PC-3 (cell line): ENCODE results near the gene CTCFL.

Source experiments
- EZH2 ChIP-seq: fragments of 300-600 bp; sonication (generic); IDR thresholded peaks from one replicate; pipeline ENCODE4 v1.6.1; 2017; ENCODE audit warnings: antibody characterized with exemption, mild to moderate bottlenecking, low read length; ENCODE audit not compliant: unreplicated experiment
- EZH2phosphoT487 ChIP-seq: fragments of 300-600 bp; sonication (generic); IDR thresholded peaks from 2 replicates; pipeline ENCODE4 v1.6.1; 2018; ENCODE audit warnings: mild to moderate bottlenecking, antibody characterized with exemption, low read length, borderline replicate concordance

DNA sequence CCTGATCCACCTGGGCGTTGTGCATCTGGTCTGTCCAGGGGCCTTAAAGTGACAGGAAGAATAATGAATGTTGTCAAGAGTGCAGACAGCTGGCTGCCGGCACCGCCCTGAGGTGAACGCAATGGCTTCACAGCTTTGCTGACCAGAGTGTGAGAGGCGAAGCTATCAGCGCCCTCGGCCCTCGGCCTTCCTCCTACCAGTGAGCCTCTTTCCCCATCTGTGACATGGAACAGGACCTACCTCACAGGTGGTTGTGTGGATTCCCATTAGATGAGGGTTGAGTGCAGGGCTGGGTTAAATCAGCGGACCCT, 54.8 kb downstream of the CTCFL start:
- TF ChIP-seq EZH2 = no peak
- no peak for TF ChIP-seq EZH2phosphoT487
